K562 (cell line): ENCODE data around the gene ZNF22. TPM values are rescaled to one million over a fixed set of nuclear protein-coding genes. Genes with fewer than 3 reads are reported as not detected.
A peak's percentile ranks its signal among the peaks of the same experiment; 100 is the strongest.

ENCODE experiments used
- EHMT2 ChIP-seq: fragments of 450-650 bp; IDR thresholded peaks from 2 replicates; pipeline ENCODE4 v1.6.1; 2018; ENCODE audit warnings: antibody characterized with exemption
- EP300 ChIP-seq: IDR thresholded peaks from 2 replicates; pipeline ENCODE4 v1.6.1; 2012; ENCODE audit warnings: low read length, improper control_type of control experiment
- ETV6 ChIP-seq, 3 experiments: fragments of 150-350 bp in 1 of 3; sonication (generic) in 1 of 3; formaldehyde crosslinking in 1 of 3; IDR thresholded peaks; 2 replicates each; pipeline versions ENCODE4 v1.6.1 to v1.8.0; 2014 to 2022; ENCODE audit warnings: borderline replicate concordance in 2 of 3, low read depth in 2 of 3, antibody characterized with exemption in 1 of 3, low read length in 1 of 3, mild to moderate bottlenecking in 1 of 3, missing genetic modification reagents in 1 of 3
- GATAD2B ChIP-seq: fragments of 450-650 bp; IDR thresholded peaks from 2 replicates; pipeline ENCODE4 v1.6.1; 2017; ENCODE audit warnings: mild to moderate bottlenecking, borderline replicate concordance
- GTF2E2 ChIP-seq: fragments of 200-800 bp; sonication (Bioruptor generic); IDR thresholded peaks from 2 replicates; pipeline ENCODE4 v1.6.1; 2016; ENCODE audit warnings: missing genetic modification characterization, missing compliant biosample characterization
- KAT7 ChIP-seq: sonication (generic); formaldehyde crosslinking; IDR thresholded peaks from 2 replicates; pipeline ENCODE4 v1.8.0; 2022; ENCODE audit warnings: missing genetic modification reagents, mild to moderate bottlenecking, borderline replicate concordance
- KDM2B ChIP-seq: fragments of 250-450 bp; sonication (Bioruptor Pico); IDR thresholded peaks from 2 replicates; pipeline ENCODE4 v1.8.0; 2021; ENCODE audit warnings: mild to moderate bottlenecking, moderate library complexity
- KHSRP ChIP-seq: fragments of 450-650 bp; IDR thresholded peaks from 2 replicates; pipeline ENCODE4 v1.6.1; 2017
- MEF2A ChIP-seq: IDR thresholded peaks from 2 replicates; pipeline ENCODE4 v1.6.1; 2011; ENCODE audit warnings: low read depth, mild to moderate bottlenecking, low read length, moderate library complexity; ENCODE audit not compliant: control insufficient read depth
- NONO ChIP-seq, 2 experiments: fragments of 200-400 bp in 1 of 2; fragments of 450-650 bp in 1 of 2; formaldehyde crosslinking in 1 of 2; IDR thresholded peaks; 2 replicates each; pipeline ENCODE4 v1.6.1; 2017; ENCODE audit warnings: low read depth in 2 of 2, mild to moderate bottlenecking in 2 of 2, moderate library complexity in 2 of 2, low read length in 1 of 2
- NR2C1 ChIP-seq, 2 experiments: fragments of 450-650 bp; IDR thresholded peaks; 2 replicates each; pipeline ENCODE4 v1.6.1; 2017; ENCODE audit warnings: mild to moderate bottlenecking in 2 of 2, antibody characterized with exemption in 1 of 2, inconsistent platforms in 1 of 2, missing compliant biosample characterization in 1 of 2, missing genetic modification characterization in 1 of 2
- POLR2B ChIP-seq: fragments of 450-650 bp; IDR thresholded peaks from 2 replicates; pipeline ENCODE4 v1.6.1; 2018; ENCODE audit warnings: low read depth; ENCODE audit not compliant: partially characterized antibody
- POLR2G ChIP-seq: fragments of 200-400 bp; formaldehyde crosslinking; IDR thresholded peaks from 2 replicates; pipeline ENCODE4 v1.6.1; 2017; ENCODE audit warnings: low read depth, mild to moderate bottlenecking, antibody characterized with exemption, low read length, moderate library complexity
- RBBP5 ChIP-seq: fragments of 200-600 bp; sonication (generic); IDR thresholded peaks from 2 replicates; pipeline ENCODE4 v1.6.1; 2012; ENCODE audit warnings: borderline replicate concordance, mild to moderate bottlenecking, low read length, control low read depth, inconsistent platforms; ENCODE audit not compliant: insufficient read depth, poor library complexity, severe bottlenecking
- SAP30 ChIP-seq: fragments of 200-600 bp; sonication (generic); IDR thresholded peaks from 2 replicates; pipeline ENCODE4 v1.6.1; 2012; ENCODE audit warnings: borderline replicate concordance, low read depth, mild to moderate bottlenecking, moderate library complexity, low read length, control low read depth, inconsistent platforms; ENCODE audit not compliant: insufficient read depth, poor library complexity, severe bottlenecking
- SIN3B ChIP-seq: fragments of 450-650 bp; IDR thresholded peaks from 2 replicates; pipeline ENCODE4 v1.6.1; 2017; ENCODE audit warnings: low read depth, mild to moderate bottlenecking, moderate library complexity
- SOX6 ChIP-seq: fragments of 450-650 bp; IDR thresholded peaks from 2 replicates; pipeline ENCODE4 v1.6.1; 2014; ENCODE audit warnings: mild to moderate bottlenecking
- TAF9B ChIP-seq: fragments of 450-650 bp; IDR thresholded peaks from 2 replicates; pipeline ENCODE4 v1.6.1; 2018; ENCODE audit warnings: mild to moderate bottlenecking; ENCODE audit not compliant: partially characterized antibody
- TGIF2 ChIP-seq: sonication (generic); formaldehyde crosslinking; IDR thresholded peaks from 2 replicates; pipeline ENCODE4 v1.8.1; 2022; ENCODE audit warnings: mild to moderate bottlenecking, missing genetic modification reagents, moderate library complexity
- ZNF280B ChIP-seq: fragments of 250-450 bp; sonication (Bioruptor Pico); IDR thresholded peaks from 2 replicates; pipeline ENCODE4 v1.5.1; 2021; ENCODE audit warnings: mild to moderate bottlenecking
- ZNF431 ChIP-seq: sonication (generic); formaldehyde crosslinking; IDR thresholded peaks from 2 replicates; pipeline ENCODE4 v1.8.0; 2022; ENCODE audit warnings: mild to moderate bottlenecking, missing genetic modification reagents
- ZNF444 ChIP-seq: fragments of 250-450 bp; sonication (Bioruptor Pico); IDR thresholded peaks from 2 replicates; pipeline ENCODE4 v1.4.0; 2020; ENCODE audit warnings: mild to moderate bottlenecking, moderate library complexity
- ZNF584 ChIP-seq: fragments of 200-800 bp; sonication (Bioruptor generic); IDR thresholded peaks from 2 replicates; pipeline ENCODE4 v1.6.1; 2016; ENCODE audit warnings: low read depth, mild to moderate bottlenecking, missing genetic modification characterization, missing compliant biosample characterization
- ZNF766 ChIP-seq: fragments of 200-800 bp; sonication (Bioruptor generic); conservative IDR thresholded peaks from 2 replicates; pipeline ENCODE4 v1.6.1; 2016; ENCODE audit warnings: missing genetic modification characterization, missing compliant biosample characterization
- polyA plus RNA-seq, 8 experiments: library from polyadenylated mRNA; depleted of rRNA in 4 of 8; stranded (reverse) in 5 of 8; unstranded in 3 of 8; fragments of >200 nt; fragmentation: Nextera tagmentation in 2 of 8; fragmentation: Illumina TruSeq in 1 of 8; extraction: Ambion mirVana in 2 of 8; extraction: Trizol in 1 of 8; gene quantifications; 2 replicates each; pipeline versions ENCODE4 v1.2.1 to v1.2.3, GENCODE V29; 2011 to 2014; ENCODE audit warnings: inconsistent platforms in 1 of 8, missing spikeins in 1 of 8
- total RNA-seq, 7 experiments: library from RNA; depleted of rRNA in 6 of 7; stranded (reverse); fragments of >200 nt in 6 of 7; fragmentation: Illumina TruSeq in 2 of 7; extraction: Trizol in 2 of 7; gene quantifications; 2 replicates each; pipeline versions ENCODE4 v1.2.1 to v1.2.3, GENCODE V29; 2011 to 2021; ENCODE audit warnings: low replicate concordance in 1 of 7
- TF ChIP-seq, protein P1 (sequence below): fragments of 450-650 bp; IDR thresholded peaks from 2 replicates; pipeline ENCODE4 v1.6.1; 2016

Gene ZNF22
- total and polyA plus RNA-seq, 9 of the 15 experiments (the other 6 are each of a cell fraction or from before 2014, with no cell fraction given) = 36.2 to 98.7 (median 51.2) TPM

DNA sequence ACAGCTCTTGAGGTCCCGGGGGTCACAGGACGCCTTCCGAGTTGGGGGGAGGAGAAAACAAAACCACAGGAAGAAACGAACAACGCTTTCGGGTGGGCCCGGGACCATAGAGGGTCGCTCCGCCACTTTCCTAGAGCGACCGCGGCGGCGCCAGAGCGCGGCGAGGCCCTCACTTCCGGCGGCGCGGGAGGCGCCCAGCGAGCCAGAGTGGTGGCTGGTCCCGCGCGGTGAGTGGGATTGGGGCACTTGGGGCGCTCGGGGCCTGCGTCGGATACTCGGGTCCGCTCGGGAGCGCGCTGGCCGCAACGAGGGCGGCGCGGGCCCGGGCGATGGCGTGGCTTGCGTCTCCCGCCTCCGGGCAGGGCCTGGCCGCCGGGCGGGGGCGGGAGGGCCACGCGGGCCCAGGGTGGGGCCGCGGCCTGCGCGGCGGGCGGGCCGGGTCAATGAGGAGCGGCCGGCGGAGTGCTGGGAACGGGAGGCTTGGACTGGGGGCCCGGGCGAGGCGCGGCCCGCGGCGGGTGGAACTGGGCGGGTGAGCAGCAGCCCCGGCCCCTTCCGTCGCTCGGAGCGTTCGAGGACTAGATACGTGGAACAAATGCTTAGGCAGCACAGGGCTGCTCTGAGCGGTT lies at the start of gene ZNF22 (continued):
- no peak for TF ChIP-seq SAP30
- 0 out of 2 replicates have a peak, but pooled peaks have one; percentile 2 for TF ChIP-seq EP300
- no peak for TF ChIP-seq KHSRP
- TF ChIP-seq ZNF431 (CRISPR knock-in tag) = peak; percentile 61; the same call in 1 of the 2 replicates
- no peak for TF ChIP-seq ZNF280B (CRISPR knock-in tag)
- TF ChIP-seq SOX6 = peak; percentile 78
- TF ChIP-seq RBBP5 = peak; percentile 87
- TF ChIP-seq TAF9B = no peak
- TF ChIP-seq, protein P1, sequence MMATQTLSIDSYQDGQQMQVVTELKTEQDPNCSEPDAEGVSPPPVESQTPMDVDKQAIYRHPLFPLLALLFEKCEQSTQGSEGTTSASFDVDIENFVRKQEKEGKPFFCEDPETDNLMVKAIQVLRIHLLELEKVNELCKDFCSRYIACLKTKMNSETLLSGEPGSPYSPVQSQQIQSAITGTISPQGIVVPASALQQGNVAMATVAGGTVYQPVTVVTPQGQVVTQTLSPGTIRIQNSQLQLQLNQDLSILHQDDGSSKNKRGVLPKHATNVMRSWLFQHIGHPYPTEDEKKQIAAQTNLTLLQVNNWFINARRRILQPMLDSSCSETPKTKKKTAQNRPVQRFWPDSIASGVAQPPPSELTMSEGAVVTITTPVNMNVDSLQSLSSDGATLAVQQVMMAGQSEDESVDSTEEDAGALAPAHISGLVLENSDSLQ = no peak
- TF ChIP-seq NR2C1 (IDR thresholded peaks at IDR 0.05) = no peak
- TF ChIP-seq NR2C1 (tag; IDR thresholded peaks at IDR 0.05) = no peak
- peak; percentile 97 for TF ChIP-seq POLR2G
- TF ChIP-seq POLR2B = no peak
- 0 out of 2 replicates have a peak, but pooled peaks have one; percentile 23 for TF ChIP-seq KAT7
- peak; percentile 74 for TF ChIP-seq SIN3B
- TF ChIP-seq ZNF444 (CRISPR knock-in tag) = no peak
- peak; percentile 78 to 93; a peak in 3 of 4 replicates for TF ChIP-seq NONO (IDR thresholded peaks at IDR 0.05; ENCODE audit: low read depth in 2 of 2, low read length in 1 of 2)
- TF ChIP-seq ETV6 (IDR thresholded peaks at IDR 0.05; ENCODE audit: borderline replicate concordance in 1 of 2, low read depth in 2 of 2, low read length in 1 of 2) = no peak
- peak; percentile 90; the same call in 1 of the 2 replicates for TF ChIP-seq ETV6 (CRISPR knock-in tag; IDR thresholded peaks at IDR 0.05; ENCODE audit: borderline replicate concordance)
- no peak for TF ChIP-seq MEF2A
- TF ChIP-seq ZNF584 (CRISPR knock-in tag) = peak; percentile 70
- peak; percentile 90; the same call in 1 of the 2 replicates for TF ChIP-seq GATAD2B
- TF ChIP-seq EHMT2 = peak; percentile 84; the same call in 1 of the 2 replicates
- TF ChIP-seq TGIF2 (CRISPR knock-in tag) = peak; percentile 94
- TF ChIP-seq KDM2B (CRISPR knock-in tag) = no peak
- TF ChIP-seq ZNF766 (CRISPR knock-in tag) = peak; percentile 34; the same call in 1 of the 2 replicates
- peak; percentile 94 for TF ChIP-seq GTF2E2
